ENCODE results near the gene ZRANB1.

Gene ZRANB1

GRCh38 chr10:125029584-125030242 is 87.8 kb downstream of the ZRANB1 start:
- Histone ChIP-seq H3K4me3 (ENCODE audit: low read depth in 1 of 2, low read length in 1 of 2) (no peak overlapping the region), H3K27me3 (no peaks in the 10 kb centered on the region), H3K4me1 (ENCODE audit: control insufficient read depth in 1 of 2, insufficient read depth in 1 of 2, low read depth in 1 of 2, low read length in 1 of 2) (no peaks in the 10 kb centered on the region), H3K9me3 (no peaks in the 10 kb centered on the region), H3K36me3 (peaks cover 53% of the 10 kb centered on the region), H3K27ac (no peak overlapping the region)
- no peak for TF ChIP-seq CTCF (IDR thresholded peaks at IDR 0.05)

DNA sequence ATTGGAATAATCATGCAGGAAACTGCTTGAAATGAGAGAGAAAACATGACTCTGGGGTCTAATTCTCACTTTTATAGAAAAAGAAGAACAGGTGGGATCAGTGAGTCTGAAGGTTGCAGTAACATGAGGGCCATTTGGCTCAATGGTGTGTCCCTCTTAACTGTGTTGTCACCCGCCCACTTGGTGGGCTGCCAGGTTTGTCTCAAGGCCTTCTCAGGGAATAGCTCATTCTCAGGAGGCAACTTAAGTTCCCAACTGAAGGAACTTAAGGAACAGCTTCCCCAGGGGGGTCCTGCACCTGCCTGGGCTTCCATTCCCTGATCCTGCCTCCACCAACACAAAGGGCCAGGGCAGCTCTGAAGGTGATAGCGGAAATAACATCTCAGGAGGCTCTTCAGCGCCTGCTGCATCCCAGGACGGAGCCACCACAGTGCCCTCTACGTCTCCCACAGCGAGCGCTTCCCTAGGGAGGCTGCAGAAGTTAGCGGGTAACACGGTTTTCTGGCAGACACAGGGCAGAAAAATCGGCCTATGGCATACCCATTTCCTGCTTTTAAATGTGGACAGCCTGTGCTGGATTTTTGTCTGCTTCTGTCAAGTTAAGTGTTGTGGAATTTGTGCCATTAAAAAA is 88.8 kb downstream of the ZRANB1 start:
- no peak for TF ChIP-seq CTCF (IDR thresholded peaks at IDR 0.05)
- H3K4me1 ChIP-seq (ENCODE audit: control insufficient read depth in 1 of 2, insufficient read depth in 1 of 2, low read depth in 1 of 2, low read length in 1 of 2): no peaks in the 10 kb centered on the region
- no peaks in the 10 kb centered on the region for H3K9me3 ChIP-seq
- H3K27ac ChIP-seq: no peak overlapping the region
- H3K27me3 ChIP-seq: no peaks in the 10 kb centered on the region
- H3K36me3 ChIP-seq: peaks cover 57% of the 10 kb centered on the region
- no peak overlapping the region for H3K4me3 ChIP-seq (ENCODE audit: low read depth in 1 of 2, low read length in 1 of 2)

DNA sequence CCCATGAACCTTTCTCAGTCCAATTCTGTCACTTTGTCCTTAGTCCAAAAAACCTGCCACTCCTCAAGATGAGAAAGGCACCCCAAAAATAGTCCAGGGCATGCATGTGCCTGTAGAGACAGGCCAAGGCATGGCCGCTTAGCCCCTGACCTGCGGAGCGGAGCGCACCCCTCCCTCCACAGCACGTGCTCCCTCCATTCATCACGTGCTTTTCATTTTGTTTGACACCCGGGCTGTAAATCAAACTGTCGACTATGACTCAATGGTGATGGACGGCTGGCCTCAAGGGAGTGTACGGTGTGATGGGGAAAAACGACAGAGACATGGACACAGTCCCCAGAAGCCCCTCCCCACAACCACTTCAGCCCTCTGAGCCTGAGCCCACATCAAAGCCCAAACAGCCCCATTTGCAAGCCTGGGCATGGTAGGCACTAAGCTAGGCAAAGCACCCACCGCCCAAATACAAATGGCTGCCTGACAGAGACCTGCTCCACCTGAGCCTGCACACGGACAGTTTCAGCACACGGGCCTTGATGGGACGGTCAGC is 90.6 kb downstream of the ZRANB1 start:
- Histone ChIP-seq H3K27ac (no peak overlapping the region), H3K36me3 (peaks cover 54% of the 10 kb centered on the region), H3K4me1 (ENCODE audit: control insufficient read depth in 1 of 2, insufficient read depth in 1 of 2, low read depth in 1 of 2, low read length in 1 of 2) (no peaks in the 10 kb centered on the region), H3K4me3 (ENCODE audit: low read depth in 1 of 2, low read length in 1 of 2) (no peak overlapping the region), H3K27me3 (no peaks in the 10 kb centered on the region), H3K9me3 (no peaks in the 10 kb centered on the region)
- TF ChIP-seq CTCF (IDR thresholded peaks at IDR 0.05): no peak

DNA sequence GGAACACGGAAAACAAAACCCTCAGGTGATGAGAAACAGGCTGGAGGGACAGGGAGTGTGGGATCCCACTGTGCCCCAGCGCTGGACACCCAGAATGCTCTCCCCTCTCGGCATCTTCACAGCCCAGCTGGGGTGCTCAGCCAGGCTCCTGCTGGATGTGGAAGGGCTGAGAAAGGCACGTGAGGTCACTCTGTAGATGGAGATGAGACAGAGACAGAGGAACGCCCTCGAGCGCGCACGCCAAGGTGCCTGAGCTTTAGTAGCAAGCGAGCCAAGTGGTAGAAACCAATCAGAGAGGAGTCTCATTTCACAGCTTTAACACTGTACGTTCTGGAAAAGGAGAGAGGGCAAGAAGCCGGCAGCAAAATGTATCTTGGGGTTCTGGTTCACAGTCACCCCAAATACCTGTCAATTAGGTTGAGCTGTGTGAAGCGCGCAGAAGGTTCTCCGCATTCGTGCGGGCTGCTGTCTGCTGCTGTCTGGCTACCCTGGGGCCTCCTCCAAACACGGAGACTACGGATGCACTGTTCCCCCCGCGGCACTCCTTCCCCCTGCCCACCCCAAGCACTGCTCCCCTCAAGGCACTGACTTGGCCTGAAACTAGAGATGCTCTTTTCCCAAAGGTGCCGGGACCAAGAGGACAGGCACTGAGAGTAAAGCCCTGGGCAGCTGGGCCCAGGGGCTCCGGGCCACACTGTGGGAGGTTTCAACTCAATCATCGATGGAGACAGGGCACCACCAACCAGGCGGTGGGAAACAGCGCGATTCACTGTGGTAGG is 91.4 kb downstream of the ZRANB1 start:
- H3K4me3 ChIP-seq (ENCODE audit: low read depth in 1 of 2, low read length in 1 of 2): no peak overlapping the region
- TF ChIP-seq CTCF (IDR thresholded peaks at IDR 0.05): no peak
- H3K36me3 ChIP-seq: peaks cover 56% of the 10 kb centered on the region
- H3K27me3 ChIP-seq: no peaks in the 10 kb centered on the region
- no peaks in the 10 kb centered on the region for H3K9me3 ChIP-seq
- no peaks in the 10 kb centered on the region for H3K4me1 ChIP-seq (ENCODE audit: control insufficient read depth in 1 of 2, insufficient read depth in 1 of 2, low read depth in 1 of 2, low read length in 1 of 2)
- no peak overlapping the region for H3K27ac ChIP-seq

- no peak for TF ChIP-seq CTCF (IDR thresholded peaks at IDR 0.05)
- Histone ChIP-seq H3K36me3 (peaks cover 60% of the 10 kb centered on the region), H3K4me3 (ENCODE audit: low read depth in 1 of 2, low read length in 1 of 2) (no peak overlapping the region), H3K27ac (no peak overlapping the region), H3K27me3 (no peaks in the 10 kb centered on the region), H3K4me1 (ENCODE audit: control insufficient read depth in 1 of 2, insufficient read depth in 1 of 2, low read depth in 1 of 2, low read length in 1 of 2) (no peaks in the 10 kb centered on the region), H3K9me3 (no peaks in the 10 kb centered on the region)
Measured at GRCh38 chr10:125034675-125035074, 92.8 kb downstream of the ZRANB1 start.
